OCI-LY3 (cell line): ENCODE data around the gene RNF4.

Experiments used
- EZH2phosphoT487 ChIP-seq: fragments of 200-600 bp; shearing (Covaris generic); IDR thresholded peaks from 2 replicates; pipeline ENCODE4 v1.6.1; 2018; ENCODE audit warnings: antibody characterized with exemption, mixed run types, low read depth
- TF ChIP-seq, protein P1 (sequence below): fragments of 200-600, 300-600 bp; sonication (generic); IDR thresholded peaks from 2 replicates; pipeline ENCODE4 v1.5.1; 2014; ENCODE audit warnings: antibody characterized with exemption, low read length, low read depth

DNA sequence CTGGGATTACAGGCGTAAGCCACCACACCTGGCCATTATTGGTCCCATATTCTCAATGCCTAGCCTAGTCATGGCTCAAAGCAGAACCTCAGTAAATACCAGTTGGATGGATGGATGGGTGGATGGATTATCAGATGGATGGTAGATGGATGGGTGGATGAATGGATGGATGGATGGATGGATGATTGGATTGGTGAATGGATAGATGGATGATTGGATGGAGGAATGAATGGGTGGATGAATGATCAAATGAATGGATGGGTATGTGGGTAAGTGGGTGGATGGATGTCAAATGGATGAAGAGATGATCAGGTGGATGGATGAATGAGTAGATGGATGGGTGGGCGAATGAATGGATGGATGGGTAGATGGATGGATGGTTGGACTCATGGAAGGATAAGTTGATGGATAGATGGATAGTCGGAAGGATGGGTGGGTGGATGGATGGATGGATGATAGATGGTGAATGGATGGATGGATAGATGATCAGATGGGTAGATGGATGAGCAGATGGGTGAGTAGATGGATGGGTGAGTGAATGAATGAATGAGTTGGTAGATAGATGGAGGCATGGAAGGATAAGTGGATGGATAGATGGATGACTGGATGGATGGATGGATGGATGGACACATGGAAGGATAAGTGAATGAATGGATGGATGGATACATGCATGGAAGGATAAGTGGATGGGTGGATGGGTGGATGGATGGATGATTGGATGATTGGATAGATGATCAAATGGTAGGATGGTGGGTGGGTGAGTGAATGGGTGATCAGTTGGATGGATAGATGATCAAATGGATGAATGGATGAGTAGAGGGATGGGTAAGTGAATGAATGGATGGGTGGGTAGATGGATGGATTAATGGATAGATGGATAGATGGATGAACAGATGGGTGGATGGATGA, 22.0 kb upstream of the RNF4 start:
- TF ChIP-seq, protein P1, sequence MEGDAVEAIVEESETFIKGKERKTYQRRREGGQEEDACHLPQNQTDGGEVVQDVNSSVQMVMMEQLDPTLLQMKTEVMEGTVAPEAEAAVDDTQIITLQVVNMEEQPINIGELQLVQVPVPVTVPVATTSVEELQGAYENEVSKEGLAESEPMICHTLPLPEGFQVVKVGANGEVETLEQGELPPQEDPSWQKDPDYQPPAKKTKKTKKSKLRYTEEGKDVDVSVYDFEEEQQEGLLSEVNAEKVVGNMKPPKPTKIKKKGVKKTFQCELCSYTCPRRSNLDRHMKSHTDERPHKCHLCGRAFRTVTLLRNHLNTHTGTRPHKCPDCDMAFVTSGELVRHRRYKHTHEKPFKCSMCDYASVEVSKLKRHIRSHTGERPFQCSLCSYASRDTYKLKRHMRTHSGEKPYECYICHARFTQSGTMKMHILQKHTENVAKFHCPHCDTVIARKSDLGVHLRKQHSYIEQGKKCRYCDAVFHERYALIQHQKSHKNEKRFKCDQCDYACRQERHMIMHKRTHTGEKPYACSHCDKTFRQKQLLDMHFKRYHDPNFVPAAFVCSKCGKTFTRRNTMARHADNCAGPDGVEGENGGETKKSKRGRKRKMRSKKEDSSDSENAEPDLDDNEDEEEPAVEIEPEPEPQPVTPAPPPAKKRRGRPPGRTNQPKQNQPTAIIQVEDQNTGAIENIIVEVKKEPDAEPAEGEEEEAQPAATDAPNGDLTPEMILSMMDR = no peak
- no peak for TF ChIP-seq EZH2phosphoT487
